H9 (cell line): ENCODE results near the gene TPPP2. TPM values are rescaled to one million over a fixed set of nuclear protein-coding genes. Genes with fewer than 3 reads are reported as not detected.

Experiments used
- DNase-seq: peaks from one replicate; pipeline ENCODE4 v3.0.0-alpha.2; 2017
- H2AFZ ChIP-seq: one replicate; pipeline ENCODE4 v1.6.1; 2013; ENCODE audit warnings: mild to moderate bottlenecking, low read length, control low read depth, moderate library complexity
- H2AK5ac ChIP-seq: 2 replicates; pipeline ENCODE4 v1.6.1; 2013; ENCODE audit warnings: low read length, control low read depth, mixed read lengths; ENCODE audit not compliant: insufficient read length
- H2BK120ac ChIP-seq: one replicate; pipeline ENCODE4 v1.6.1; 2013; ENCODE audit warnings: low read depth, mild to moderate bottlenecking, low read length, control low read depth, inconsistent platforms; ENCODE audit not compliant: poor library complexity, severe bottlenecking
- H2BK12ac ChIP-seq: 2 replicates; pipeline ENCODE4 v1.6.1; 2013; ENCODE audit warnings: low read length, control low read depth, mixed read lengths, low read depth; ENCODE audit not compliant: insufficient read length
- H2BK15ac ChIP-seq: 2 replicates; pipeline ENCODE4 v1.6.1; 2013; ENCODE audit warnings: low read depth, low read length, control low read depth
- H2BK20ac ChIP-seq: one replicate; pipeline ENCODE4 v1.6.1; 2013; ENCODE audit warnings: low read depth, mild to moderate bottlenecking, low read length, control low read depth, inconsistent platforms; ENCODE audit not compliant: poor library complexity, severe bottlenecking
- H2BK5ac ChIP-seq: 2 replicates; pipeline ENCODE4 v1.6.1; 2013; ENCODE audit warnings: low read length, control low read depth, mixed read lengths; ENCODE audit not compliant: insufficient read length
- H3K14ac ChIP-seq: 2 replicates; pipeline ENCODE4 v1.6.1; 2013; ENCODE audit warnings: low read length, control low read depth; ENCODE audit not compliant: insufficient read depth
- H3K18ac ChIP-seq: 2 replicates; pipeline ENCODE4 v1.6.1; 2013; ENCODE audit warnings: low read depth, mild to moderate bottlenecking, mixed read lengths, low read length, control low read depth; ENCODE audit not compliant: insufficient read length
- H3K23ac ChIP-seq: 2 replicates; pipeline ENCODE4 v1.6.1; 2013; ENCODE audit warnings: low read length, control low read depth, mixed read lengths, low read depth; ENCODE audit not compliant: insufficient read length
- H3K23me2 ChIP-seq: 2 replicates; pipeline ENCODE4 v1.6.1; 2013; ENCODE audit warnings: low read depth, mild to moderate bottlenecking, mixed read lengths, low read length, control low read depth; ENCODE audit not compliant: insufficient read length, poor library complexity, severe bottlenecking
- H3K27ac ChIP-seq: 2 replicates; pipeline ENCODE4 v1.5.1; 2013; ENCODE audit warnings: low read length, control low read depth, mixed read lengths, low read depth; ENCODE audit not compliant: insufficient read length
- H3K27me3 ChIP-seq: 2 replicates; pipeline ENCODE4 v1.6.1; 2013; ENCODE audit warnings: low read length, control low read depth, inconsistent platforms; ENCODE audit not compliant: insufficient read depth
- H3K4ac ChIP-seq: 2 replicates; pipeline ENCODE4 v1.6.1; 2013; ENCODE audit warnings: low read depth, mild to moderate bottlenecking, control low read depth, inconsistent platforms, low read length, moderate library complexity
- H3K4me1 ChIP-seq: 2 replicates; pipeline ENCODE4 v1.6.1; 2013; ENCODE audit warnings: low read length, control low read depth, inconsistent platforms; ENCODE audit not compliant: insufficient read depth
- H3K4me2 ChIP-seq: 2 replicates; pipeline ENCODE4 v1.6.1; 2013; ENCODE audit warnings: low read length, control low read depth, mixed read lengths; ENCODE audit not compliant: insufficient read length, insufficient read depth
- H3K56ac ChIP-seq: 2 replicates; pipeline ENCODE4 v1.6.1; 2013; ENCODE audit warnings: low read depth, mild to moderate bottlenecking, mixed read lengths, low read length, control low read depth; ENCODE audit not compliant: insufficient read length
- H3K79me1 ChIP-seq: 2 replicates; pipeline ENCODE4 v1.6.1; 2013; ENCODE audit warnings: low read depth, mild to moderate bottlenecking, moderate library complexity, low read length, control low read depth, inconsistent platforms; ENCODE audit not compliant: insufficient read depth, poor library complexity, severe bottlenecking
- H3K79me2 ChIP-seq: 2 replicates; pipeline ENCODE4 v1.6.1; 2013; ENCODE audit warnings: low read length, control low read depth, inconsistent platforms; ENCODE audit not compliant: insufficient read depth
- H3K9ac ChIP-seq: 2 replicates; pipeline ENCODE4 v1.6.1; 2013; ENCODE audit warnings: low read length, control low read depth, mixed read lengths; ENCODE audit not compliant: insufficient read length; ENCODE audit errors: extremely low read depth
- H3K9me3 ChIP-seq: one replicate; pipeline ENCODE4 v1.6.1; 2013; ENCODE audit warnings: low read depth, low read length, inconsistent platforms; ENCODE audit not compliant: control insufficient read depth
- H3T11ph ChIP-seq: one replicate; pipeline ENCODE4 v1.6.1; 2013; ENCODE audit warnings: mild to moderate bottlenecking, low read length, control low read depth, inconsistent platforms
- H4K20me1 ChIP-seq: one replicate; pipeline ENCODE4 v1.6.1; 2013; ENCODE audit not compliant: control insufficient read depth, insufficient read length, insufficient read depth
- H4K5ac ChIP-seq: 2 replicates; pipeline ENCODE4 v1.6.1; 2013; ENCODE audit warnings: low read depth, mild to moderate bottlenecking, mixed read lengths, low read length, control low read depth; ENCODE audit not compliant: insufficient read length
- H4K8ac ChIP-seq: replicated peaks from 2 replicates; pipeline ENCODE4 v1.6.1; 2013; ENCODE audit warnings: low read length, control low read depth, mixed read lengths, low read depth; ENCODE audit not compliant: insufficient read length
- H4K91ac ChIP-seq: 2 replicates; pipeline ENCODE4 v1.6.1; 2013; ENCODE audit warnings: low read depth, mild to moderate bottlenecking, moderate library complexity, mixed read lengths, low read length, control low read depth; ENCODE audit not compliant: insufficient read length
- H3K27ac Mint-ChIP-seq, 3 experiments: 2 replicates in 2 of 3; 3 replicates in 1 of 3; pipeline ENCODE4 v1.8.0; 2020 to 2021; ENCODE audit warnings: mixed read lengths in 3 of 3, mild to moderate bottlenecking in 1 of 3, moderate library complexity in 1 of 3
- H3K27me3 Mint-ChIP-seq: 2 replicates; pipeline ENCODE4 v1.8.0; 2021; ENCODE audit warnings: low read depth, mild to moderate bottlenecking, moderate library complexity, mixed read lengths
- H3K36me3 Mint-ChIP-seq, 3 experiments: 2 replicates in 2 of 3; 3 replicates in 1 of 3; pipeline ENCODE4 v1.8.0; 2020 to 2021; ENCODE audit warnings: low read depth in 3 of 3, mixed read lengths in 3 of 3; ENCODE audit not compliant: insufficient read depth in 1 of 3
- H3K4me1 Mint-ChIP-seq, 2 experiments: 2 replicates each; pipeline ENCODE4 v1.8.0; 2020; ENCODE audit warnings: mixed read lengths in 2 of 2
- H3K4me3 Mint-ChIP-seq, 2 experiments: 2 replicates in 1 of 2; 3 replicates in 1 of 2; pipeline ENCODE4 v1.8.0; 2020 to 2021; ENCODE audit warnings: mild to moderate bottlenecking in 2 of 2, mixed read lengths in 2 of 2, moderate library complexity in 1 of 2
- H3K9me3 Mint-ChIP-seq, 2 experiments: 2 replicates in 1 of 2; 3 replicates in 1 of 2; pipeline ENCODE4 v1.8.0; 2020; ENCODE audit warnings: mild to moderate bottlenecking in 2 of 2, mixed read lengths in 2 of 2, moderate library complexity in 1 of 2
- WGBS: extraction: QIAGEN DNeasy Blood & Tissue Kit; methylation state at CpG from one replicate; pipeline ENCODE4 v1.1.7; 2013; ENCODE audit warnings: missing lambda C conversion rate, low lambda C conversion rate, mixed read lengths; ENCODE audit not compliant: insufficient read length; ENCODE audit errors: extremely low coverage; 5-methylcytosine and 5-hydroxymethylcytosine counted together
- total RNA-seq: library from RNA; stranded (reverse); gene quantifications from 2 replicates; pipeline ENCODE4 v1.2.1, GENCODE V29; 2021
- TF ChIP-seq, protein P1 (sequence below): fragments of 200-600 bp; sonication (generic); conservative IDR thresholded peaks from 3 replicates; pipeline ENCODE4 v1.8.0; 2021; ENCODE audit warnings: antibody characterized with exemption, mild to moderate bottlenecking

Gene TPPP2
- total RNA-seq, 1 experiment from 2014 or later, result not detected

DNA sequence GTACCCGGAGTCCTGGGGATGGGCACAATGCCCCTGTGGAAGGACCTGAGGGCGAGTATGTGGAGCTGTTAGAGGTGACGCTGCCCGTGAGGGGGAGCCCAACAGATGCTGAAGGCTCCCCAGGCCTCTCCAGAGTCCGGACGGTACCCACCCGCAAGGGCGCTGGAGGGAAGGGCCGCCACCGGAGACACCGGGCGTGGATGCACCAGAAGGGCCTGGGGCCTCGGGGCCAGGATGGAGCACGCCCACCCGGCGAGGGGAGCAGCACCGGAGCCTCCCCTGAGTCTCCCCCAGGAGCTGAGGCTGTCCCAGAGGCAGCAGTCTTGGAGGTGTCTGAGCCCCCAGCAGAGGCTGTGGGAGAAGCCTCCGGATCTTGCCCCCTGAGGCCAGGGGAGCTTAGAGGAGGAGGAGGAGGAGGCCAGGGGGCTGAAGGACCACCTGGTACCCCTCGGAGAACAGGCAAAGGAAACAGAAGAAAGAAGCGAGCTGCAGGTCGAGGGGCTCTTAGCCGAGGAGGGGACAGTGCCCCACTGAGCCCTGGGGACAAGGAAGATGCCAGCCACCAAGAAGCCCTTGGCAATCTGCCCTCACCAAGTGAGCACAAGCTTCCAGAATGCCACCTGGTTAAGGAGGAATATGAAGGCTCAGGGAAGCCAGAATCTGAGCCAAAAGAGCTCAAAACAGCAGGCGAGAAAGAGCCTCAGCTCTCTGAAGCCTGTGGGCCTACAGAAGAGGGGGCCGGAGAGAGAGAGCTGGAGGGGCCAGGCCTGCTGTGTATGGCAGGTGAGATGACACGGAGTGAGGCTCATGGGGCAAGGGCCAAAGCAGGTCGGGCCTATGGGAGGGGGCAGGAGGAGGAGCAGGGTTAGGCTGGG, 44.6 kb downstream of the TPPP2 start:
- Histone ChIP-seq H3K18ac (no peak overlapping the region), H2AFZ (no peak overlapping the region), H2BK5ac (no peak overlapping the region), H3K79me2 (no peaks in the 10 kb centered on the region), H3K9ac (no peak overlapping the region), H2BK120ac (no peak overlapping the region), H3K23ac (no peak overlapping the region), H3K56ac (no peak overlapping the region), H4K20me1 (no peaks in the 10 kb centered on the region), H2BK15ac (no peak overlapping the region), H4K5ac (no peak overlapping the region), H3K27ac (no peak overlapping the region), H3K9me3 (no peaks in the 10 kb centered on the region), H2BK20ac (no peak overlapping the region), H3T11ph (no peak overlapping the region), H3K27me3 (no peaks in the 10 kb centered on the region), H3K79me1 (no peaks in the 10 kb centered on the region), H3K4me2 (no peak overlapping the region), H4K91ac (no peak overlapping the region), H3K4ac (no peak overlapping the region), H3K23me2 (peaks cover 19% of the 10 kb centered on the region), H3K4me1 (peaks cover 4% of the 10 kb centered on the region; the same call in 1 of the 2 replicates), H4K8ac (no peak overlapping the region), H2AK5ac (no peak overlapping the region), H3K14ac (no peak overlapping the region), H2BK12ac (no peak overlapping the region)
- Mint-ChIP-seq H3K27me3 (no peaks in the 10 kb centered on the region; the same call in 1 of the 2 replicates), H3K27ac (no peak overlapping the region), H3K9me3 (no peaks in the 10 kb centered on the region), H3K36me3 (peaks cover 47 to 74% (median 69%) of the 10 kb centered on the region in 3 experiments), H3K4me1 (peaks cover 15 to 16% of the 10 kb centered on the region in 2 experiments), H3K4me3 (no peak overlapping the region)
- TF ChIP-seq, protein P1, sequence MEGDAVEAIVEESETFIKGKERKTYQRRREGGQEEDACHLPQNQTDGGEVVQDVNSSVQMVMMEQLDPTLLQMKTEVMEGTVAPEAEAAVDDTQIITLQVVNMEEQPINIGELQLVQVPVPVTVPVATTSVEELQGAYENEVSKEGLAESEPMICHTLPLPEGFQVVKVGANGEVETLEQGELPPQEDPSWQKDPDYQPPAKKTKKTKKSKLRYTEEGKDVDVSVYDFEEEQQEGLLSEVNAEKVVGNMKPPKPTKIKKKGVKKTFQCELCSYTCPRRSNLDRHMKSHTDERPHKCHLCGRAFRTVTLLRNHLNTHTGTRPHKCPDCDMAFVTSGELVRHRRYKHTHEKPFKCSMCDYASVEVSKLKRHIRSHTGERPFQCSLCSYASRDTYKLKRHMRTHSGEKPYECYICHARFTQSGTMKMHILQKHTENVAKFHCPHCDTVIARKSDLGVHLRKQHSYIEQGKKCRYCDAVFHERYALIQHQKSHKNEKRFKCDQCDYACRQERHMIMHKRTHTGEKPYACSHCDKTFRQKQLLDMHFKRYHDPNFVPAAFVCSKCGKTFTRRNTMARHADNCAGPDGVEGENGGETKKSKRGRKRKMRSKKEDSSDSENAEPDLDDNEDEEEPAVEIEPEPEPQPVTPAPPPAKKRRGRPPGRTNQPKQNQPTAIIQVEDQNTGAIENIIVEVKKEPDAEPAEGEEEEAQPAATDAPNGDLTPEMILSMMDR, result no peak
- WGBS, result no CpG with 5 or more reads among the region's 26 CpGs
- no peak for DNase-seq
